K562 (cell line): ENCODE results near the gene MECP2.

ENCODE experiments used
- CBFB ChIP-seq: sonication (generic); formaldehyde crosslinking; IDR thresholded peaks from 2 replicates; pipeline ENCODE4 v1.4.0; 2020; ENCODE audit warnings: mild to moderate bottlenecking, missing genetic modification reagents
- CBX8 ChIP-seq: fragments of 200-600 bp; sonication (generic); IDR thresholded peaks from 2 replicates; pipeline ENCODE4 v1.6.1; 2012; ENCODE audit warnings: borderline replicate concordance, mixed run types, low read depth, mild to moderate bottlenecking, moderate library complexity, mixed read lengths, low read length, control low read depth, inconsistent platforms; ENCODE audit not compliant: poor library complexity, severe bottlenecking; ENCODE audit errors: extremely low read depth
- EZH2 ChIP-seq: IDR thresholded peaks from 2 replicates; pipeline ENCODE4 v1.6.1; 2012; ENCODE audit warnings: low read depth, mild to moderate bottlenecking, inconsistent platforms, low read length, borderline replicate concordance
- POLR2AphosphoS5 ChIP-seq: IDR thresholded peaks from 2 replicates; pipeline ENCODE4 v1.6.1; 2011; ENCODE audit warnings: mild to moderate bottlenecking, low read depth, low read length, moderate library complexity; ENCODE audit not compliant: control insufficient read depth, insufficient read depth
- REST ChIP-seq, 2 experiments: fragments of 450-650 bp; formaldehyde crosslinking in 1 of 2; IDR thresholded peaks; 2 replicates each; pipeline versions ENCODE4 v1.4.0 to v1.6.1; 2014 to 2020; ENCODE audit warnings: mild to moderate bottlenecking in 2 of 2, borderline replicate concordance in 1 of 2, low read depth in 1 of 2
- SPI1 ChIP-seq: IDR thresholded peaks from 2 replicates; pipeline ENCODE4 v1.6.1; 2011; ENCODE audit warnings: low read depth, low read length, control low read depth, borderline replicate concordance
- TBL1XR1 ChIP-seq, 2 experiments: IDR thresholded peaks; 2 replicates each; pipeline ENCODE4 v1.6.1; 2012; ENCODE audit warnings: improper control_type of control experiment in 2 of 2, low read length in 2 of 2, mild to moderate bottlenecking in 1 of 2
- YY1 ChIP-seq, 3 experiments: IDR thresholded peaks; 2 replicates each; pipeline ENCODE4 v1.6.1; 2011; ENCODE audit warnings: low read length in 2 of 3, mild to moderate bottlenecking in 2 of 3, moderate library complexity in 2 of 3, borderline replicate concordance in 1 of 3, control low read depth in 1 of 3, low read depth in 1 of 3; ENCODE audit not compliant: insufficient read depth in 3 of 3, insufficient replicate concordance in 2 of 3, control insufficient read depth in 1 of 3, insufficient read length in 1 of 3; ENCODE audit errors: extremely low read depth in 1 of 3

- TF ChIP-seq EZH2 (no peak), CBFB (CRISPR knock-in tag) (no peak), SPI1 (no peak), REST (IDR thresholded peaks at IDR 0.05; ENCODE audit: borderline replicate concordance) (no peak), REST (CRISPR knock-in tag; IDR thresholded peaks at IDR 0.05; ENCODE audit: low read depth) (no peak), YY1 (IDR thresholded peaks at IDR 0.05; ENCODE audit: borderline replicate concordance in 1 of 3, control insufficient read depth in 1 of 3, extremely low read depth in 1 of 3, insufficient read depth in 3 of 3, insufficient read length in 1 of 3, insufficient replicate concordance in 2 of 3, low read depth in 1 of 3, low read length in 2 of 3) (no peak), TBL1XR1 (IDR thresholded peaks at IDR 0.05; ENCODE audit: low read length in 2 of 2) (no peak), POLR2AphosphoS5 (no peak), CBX8 (no peak)
These were observed 5.8 kb downstream of the MECP2 start for GRCh38 chrX:154091678-154092077.
